Epidermal melanocyte (primary cell): Measurements from ENCODE around the gene RSPO4.

ENCODE experiments used
- DNase-seq: peaks from one replicate; pipeline ENCODE4 v3.0.0; 2011; ENCODE audit warnings: low spot score; ENCODE audit not compliant: insufficient read length

Gene RSPO4

GRCh38 chr20:910870-911770 lies 91.0 kb downstream of the RSPO4 start:
- DNase-seq = no peak

- DNase-seq = no peak
Measured at GRCh38 chr20:910132-910869, 91.8 kb downstream of the RSPO4 start.

- no peak for DNase-seq
Measured at GRCh38 chr20:909641-910040, 92.5 kb downstream of the RSPO4 start.
